CD4-positive, alpha-beta memory T cell (primary cell): ENCODE results near the gene MSH6. TPM values are rescaled to one million over a fixed set of nuclear protein-coding genes. Genes with fewer than 3 reads are reported as not detected.

Source experiments
- CTCF ChIA-PET: fragments of 350-600 bp; sonication (Branson Sonifier 250); formaldehyde crosslinking; loops from one replicate; lab custom pipeline; 2021; ENCODE audit warnings: inconsistent platforms; ENCODE audit not compliant: partially characterized antibody; lab: Charles Lee
- POLR2A ChIA-PET: fragments of 350-600 bp; sonication (Branson Sonifier 250); formaldehyde crosslinking; loops from one replicate; lab custom pipeline; 2021; ENCODE audit not compliant: partially characterized antibody; lab: Charles Lee
- DNase-seq, 5 donors: peaks; one replicate each; pipeline versions ENCODE4 v3.0.0 to v3.0.0-alpha.2; 2020 to 2022; ENCODE audit warnings: mixed read lengths in 1 of 5
- H3K27ac ChIP-seq: one replicate; pipeline ENCODE4 v1.7.0; 2013; ENCODE audit warnings: low read depth, low read length
- H3K27me3 ChIP-seq: 2 replicates; pipeline ENCODE4 v1.7.0; 2013; ENCODE audit warnings: mild to moderate bottlenecking, low read length, moderate library complexity; ENCODE audit not compliant: insufficient read depth
- H3K36me3 ChIP-seq: 2 replicates; pipeline ENCODE4 v1.7.0; 2013; ENCODE audit warnings: mild to moderate bottlenecking, low read length, moderate library complexity; ENCODE audit not compliant: insufficient read depth
- H3K4me1 ChIP-seq: 2 replicates; pipeline ENCODE4 v1.7.0; 2013; ENCODE audit warnings: mild to moderate bottlenecking, low read length, moderate library complexity; ENCODE audit not compliant: insufficient read depth
- H3K4me3 ChIP-seq, 2 donors: one replicate each; pipeline ENCODE4 v1.7.0; 2013; ENCODE audit warnings: low read length in 2 of 2, mild to moderate bottlenecking in 1 of 2
- H3K9me3 ChIP-seq, 2 donors: one replicate each; pipeline ENCODE4 v1.7.0; 2013; ENCODE audit warnings: low read length in 2 of 2, control low read depth in 1 of 2; ENCODE audit not compliant: control insufficient read depth in 1 of 2
- H3K27ac Mint-ChIP-seq, 7 donors: one replicate each; pipeline ENCODE4 v1.8.0; 2020 to 2021; ENCODE audit warnings: mixed read lengths in 7 of 7, mild to moderate bottlenecking in 6 of 7, inconsistent platforms in 3 of 7, moderate library complexity in 3 of 7
- H3K27me3 Mint-ChIP-seq, 2 donors: one replicate each; pipeline ENCODE4 v1.8.0; 2020 to 2021; ENCODE audit warnings: mixed read lengths in 2 of 2
- H3K36me3 Mint-ChIP-seq, 2 donors: one replicate each; pipeline ENCODE4 v1.8.0; 2020 to 2021; ENCODE audit warnings: mixed read lengths in 2 of 2, inconsistent platforms in 1 of 2, mild to moderate bottlenecking in 1 of 2
- H3K4me1 Mint-ChIP-seq, 4 donors: one replicate each; pipeline ENCODE4 v1.8.0; 2020 to 2021; ENCODE audit warnings: mixed read lengths in 4 of 4, mild to moderate bottlenecking in 1 of 4
- H3K4me3 Mint-ChIP-seq, 8 donors: one replicate each; pipeline ENCODE4 v1.8.0; 2020 to 2021; ENCODE audit warnings: mixed read lengths in 8 of 8, mild to moderate bottlenecking in 7 of 8, moderate library complexity in 6 of 8, inconsistent platforms in 3 of 8
- H3K9me3 Mint-ChIP-seq, 8 donors: one replicate each; pipeline ENCODE4 v1.8.0; 2020 to 2021; ENCODE audit warnings: mixed read lengths in 8 of 8, mild to moderate bottlenecking in 5 of 8, inconsistent platforms in 3 of 8, moderate library complexity in 1 of 8
- intact Hi-C: fragments of 100-400 bp; cut with micrococcal nuclease; formaldehyde crosslinking; loops from one replicate; pipeline ENCODE4 v1.15.1; 2023
- polyA plus RNA-seq, 2 donors: library from polyadenylated mRNA; unstranded; fragments of 300-500 nt; fragmentation: Illumina TruSeq; gene quantifications; one replicate each; pipeline ENCODE4 v1.2.3, GENCODE V29; 2021
- total RNA-seq, 2 experiments: library from RNA; stranded (reverse); gene quantifications; one replicate each; pipeline ENCODE4 v1.2.3, GENCODE V29; 2021

The MSH6 gene
- total RNA-seq (10 to 100 TPM; 39.4 to 49.9 TPM), polyA plus RNA-seq (10 to 100 TPM; 11.9 to 35.8 TPM)

GRCh38 chr2:47782671-47783485 is at the start of gene MSH6:
MSH6 (plus strand) TSS chr2:47783145; CDS start chr2:47783234, 89 bp downstream.
- peak within 1 kb of the TSS; percentile 94 for H3K27ac ChIP-seq
- peak within 1 kb of the TSS; percentile 90 to 94 (median 92) for H3K4me3 Mint-ChIP-seq
- no peaks in the 10 kb centered on the region for H3K27me3 Mint-ChIP-seq
- intact Hi-C loops = loop anchor here (1.0 to 10.0 kb wide), 5 partner anchors 123 to 1488 kb away; partner anchors contain the start of genes EPAS1, FBXO11 and MSH2
- peak within 1 kb of the TSS; percentile 78 to 99 for H3K4me3 ChIP-seq
- POLR2A ChIA-PET = interaction anchor here (0.7 to 1.9 kb wide), 12 partner anchors 9 to 873 kb away, joined by 3 to 13 read pairs (median 4); partner anchors contain the start of genes FBXO11 and MSH2
- H3K4me1 ChIP-seq = peaks cover 36% of the 10 kb centered on the region
- H3K4me1 Mint-ChIP-seq = peaks cover 13 to 33% (median 23%) of the 10 kb centered on the region in 4 donors
- no peaks in the 10 kb centered on the region for H3K36me3 ChIP-seq
- H3K9me3 Mint-ChIP-seq = peaks cover 0 to 2% (median 0%) of the 10 kb centered on the region in 8 donors
- peaks cover 3 to 6% of the 10 kb centered on the region in 2 donors for H3K36me3 Mint-ChIP-seq
- no peaks in the 10 kb centered on the region for H3K9me3 ChIP-seq
- CTCF ChIA-PET = interaction anchor here (0.7 to 2.0 kb wide), 5 partner anchors 9 to 52 kb away, joined by 3 to 13 read pairs (median 4); no protein-coding TSS in a partner anchor
- DNase-seq = peak; percentile 87 to 93 (median 92)
- H3K27me3 ChIP-seq = no peaks in the 10 kb centered on the region
- peak within 1 kb of the TSS; percentile 84 to 94 (median 92) for H3K27ac Mint-ChIP-seq

- no peak overlapping the region for H3K27ac Mint-ChIP-seq
- CTCF ChIA-PET = no interaction called here
- H3K9me3 Mint-ChIP-seq = no peaks in the 10 kb centered on the region
Observed at GRCh38 chr2:47735136-47735869, 47.6 kb upstream of the MSH6 start.

GRCh38 chr2:47735912-47736311 is 47.0 kb upstream of the MSH6 start:
- Histone ChIP-seq H3K27ac (no peak overlapping the region), H3K36me3 (no peaks in the 10 kb centered on the region), H3K9me3 (no peaks in the 10 kb centered on the region), H3K4me1 (no peaks in the 10 kb centered on the region), H3K4me3 (no peak overlapping the region), H3K27me3 (no peaks in the 10 kb centered on the region)
- Mint-ChIP-seq H3K36me3 (no peaks in the 10 kb centered on the region), H3K27ac (no peak overlapping the region), H3K9me3 (no peaks in the 10 kb centered on the region), H3K4me1 (no peaks in the 10 kb centered on the region), H3K27me3 (peaks cover 0 to 3% of the 10 kb centered on the region in 2 donors), H3K4me3 (no peak overlapping the region)
- ChIA-PET POLR2A (no interaction called here), CTCF (interaction anchor here (0.7 kb wide), 1 partner anchor 32 kb away, joined by 3 read pairs; no protein-coding TSS in a partner anchor)
- no peak for DNase-seq
- intact Hi-C loops = no loop called here

More at GRCh38 chr2:47735136-47735869, 47.6 kb upstream of the MSH6 start:
- no peak for DNase-seq
- Mint-ChIP-seq H3K27me3 (peaks cover 0 to 3% of the 10 kb centered on the region in 2 donors), H3K4me3 (no peak overlapping the region), H3K4me1 (no peaks in the 10 kb centered on the region), H3K36me3 (no peaks in the 10 kb centered on the region)
- Histone ChIP-seq H3K9me3 (no peaks in the 10 kb centered on the region), H3K36me3 (no peaks in the 10 kb centered on the region), H3K4me1 (no peaks in the 10 kb centered on the region), H3K27me3 (no peaks in the 10 kb centered on the region), H3K27ac (no peak overlapping the region), H3K4me3 (no peak overlapping the region)
- POLR2A ChIA-PET = no interaction called here
- intact Hi-C loops = no loop called here

GRCh38 chr2:47737191-47737975 is 45.6 kb upstream of the MSH6 start:
- H3K4me3 Mint-ChIP-seq = no peak overlapping the region
- ChIA-PET POLR2A (no interaction called here), CTCF (no interaction called here)
- Histone ChIP-seq H3K9me3 (no peaks in the 10 kb centered on the region), H3K4me3 (no peak overlapping the region), H3K36me3 (no peaks in the 10 kb centered on the region), H3K27me3 (no peaks in the 10 kb centered on the region), H3K4me1 (no peaks in the 10 kb centered on the region), H3K27ac (no peak overlapping the region)
- intact Hi-C loops = no loop called here
- no peak overlapping the region for H3K27ac Mint-ChIP-seq
- DNase-seq = no peak
- no peaks in the 10 kb centered on the region for H3K4me1 Mint-ChIP-seq
- peaks cover 3% of the 10 kb centered on the region in 2 donors for H3K27me3 Mint-ChIP-seq
- H3K36me3 Mint-ChIP-seq = no peaks in the 10 kb centered on the region
- H3K9me3 Mint-ChIP-seq = no peaks in the 10 kb centered on the region

- no peak overlapping the region for H3K27ac Mint-ChIP-seq
- intact Hi-C loops = no loop called here
- H3K27me3 Mint-ChIP-seq = peaks cover 3 to 4% of the 10 kb centered on the region in 2 donors
Observed at GRCh38 chr2:47738331-47738730, 44.6 kb upstream of the MSH6 start.

GRCh38 chr2:47741101-47741500 is 41.8 kb upstream of the MSH6 start:
- H3K9me3 ChIP-seq = no peaks in the 10 kb centered on the region
- no peak overlapping the region for H3K4me3 ChIP-seq
- Mint-ChIP-seq H3K4me1 (no peaks in the 10 kb centered on the region), H3K36me3 (no peaks in the 10 kb centered on the region), H3K27me3 (peaks cover 11 to 12% of the 10 kb centered on the region in 2 donors), H3K27ac (no peak overlapping the region), H3K9me3 (peaks cover 0 to 5% (median 0%) of the 10 kb centered on the region in 8 donors), H3K4me3 (no peak overlapping the region)
- H3K27ac ChIP-seq = no peak overlapping the region
- no peaks in the 10 kb centered on the region for H3K27me3 ChIP-seq
- intact Hi-C loops = no loop called here
- no peaks in the 10 kb centered on the region for H3K36me3 ChIP-seq
- DNase-seq = no peak
- ChIA-PET POLR2A (no interaction called here), CTCF (interaction anchor here (0.8 kb wide), 1 partner anchor 26 kb away, joined by 3 read pairs; no protein-coding TSS in a partner anchor)
- no peaks in the 10 kb centered on the region for H3K4me1 ChIP-seq

More at GRCh38 chr2:47738331-47738730, 44.6 kb upstream of the MSH6 start:
- Histone ChIP-seq H3K9me3 (no peaks in the 10 kb centered on the region), H3K27me3 (no peaks in the 10 kb centered on the region), H3K4me1 (no peaks in the 10 kb centered on the region), H3K36me3 (no peaks in the 10 kb centered on the region), H3K4me3 (no peak overlapping the region), H3K27ac (no peak overlapping the region)
- POLR2A ChIA-PET = no interaction called here
- CTCF ChIA-PET = no interaction called here
- H3K9me3 Mint-ChIP-seq = no peaks in the 10 kb centered on the region
- H3K36me3 Mint-ChIP-seq = no peaks in the 10 kb centered on the region
- no peak overlapping the region for H3K4me3 Mint-ChIP-seq
- H3K4me1 Mint-ChIP-seq = no peaks in the 10 kb centered on the region
- no peak for DNase-seq
